HL-60/S4 treated with phorbol 12-myristate 13-acetate at 8.2 ng/mL for 4 days and 3 days (cell line): ENCODE measurements around the gene GOT1.

Source experiments
- in situ Hi-C: fragments of 300-500 bp; cut with MboI; formaldehyde crosslinking; loops from 2 replicates; pipeline ENCODE4 v1.15.0; 2022; ENCODE audit warnings: low sequenced_read_pairs

Gene GOT1

GRCh38 chr10:99403674-99404073 is 26.8 kb downstream of the GOT1 start:
- in situ Hi-C loops, result no loop called here

- in situ Hi-C loops, result no loop called here
Observed at GRCh38 chr10:99399664-99400063, 30.8 kb downstream of the GOT1 start.

- in situ Hi-C loops, result no loop called here
Observed at GRCh38 chr10:99396471-99396870, 34.0 kb downstream of the GOT1 start.

GRCh38 chr10:99395750-99396445 is 34.5 kb downstream of the GOT1 start:
- in situ Hi-C loops, result no loop called here

- in situ Hi-C loops, result no loop called here
Observed at GRCh38 chr10:99394761-99395386, 35.5 kb downstream of the GOT1 start.

GRCh38 chr10:99394256-99394655 is 36.2 kb downstream of the GOT1 start:
- in situ Hi-C loops, result no loop called here

GRCh38 chr10:99393683-99394082 is 36.7 kb downstream of the GOT1 start:
- in situ Hi-C loops, result no loop called here

GRCh38 chr10:99393036-99393435 is 37.4 kb downstream of the GOT1 start:
- in situ Hi-C loops, result no loop called here

GRCh38 chr10:99391346-99391745 is 39.1 kb downstream of the GOT1 start:
- in situ Hi-C loops, result no loop called here

GRCh38 chr10:99389729-99390480 is 40.5 kb downstream of the GOT1 start:
- in situ Hi-C loops, result no loop called here

GRCh38 chr10:99387541-99387940 is 42.9 kb downstream of the GOT1 start:
- in situ Hi-C loops, result no loop called here

GRCh38 chr10:99387071-99387470 is 43.4 kb downstream of the GOT1 start:
- in situ Hi-C loops, result no loop called here

GRCh38 chr10:99382176-99382575 is 48.2 kb downstream of the GOT1 start:
- in situ Hi-C loops, result no loop called here

- in situ Hi-C loops, result no loop called here
Observed at GRCh38 chr10:99375426-99375825, 55.0 kb downstream of the GOT1 start.

GRCh38 chr10:99374972-99375371 is 55.5 kb downstream of the GOT1 start:
- in situ Hi-C loops, result no loop called here

- in situ Hi-C loops, result no loop called here
Observed at GRCh38 chr10:99374526-99374925, 55.9 kb downstream of the GOT1 start.

GRCh38 chr10:99372546-99373271 is 57.7 kb downstream of the GOT1 start:
- in situ Hi-C loops, result no loop called here

GRCh38 chr10:99370993-99371392 is 59.4 kb downstream of the GOT1 start:
- in situ Hi-C loops, result no loop called here

GRCh38 chr10:99369551-99369950 is 60.9 kb downstream of the GOT1 start:
- in situ Hi-C loops, result no loop called here

- in situ Hi-C loops, result no loop called here
Observed at GRCh38 chr10:99369126-99369525, 61.3 kb downstream of the GOT1 start.

GRCh38 chr10:99368646-99369045 is 61.8 kb downstream of the GOT1 start:
- in situ Hi-C loops, result no loop called here
